GM18511 (cell line): ENCODE results near the gene PLEKHA7.

ENCODE experiments used
- ATAC-seq: cut with Tn5 transposase; IDR thresholded peaks from one replicate; pipeline ENCODE4 v1.9.1; 2021; ENCODE audit warnings: mild to moderate bottlenecking, moderate library complexity; ENCODE audit not compliant: unreplicated experiment

The PLEKHA7 gene

GRCh38 chr11:16815047-16815767, 199.0 kb downstream of the PLEKHA7 start:
- no peak for ATAC-seq

GRCh38 chr11:16814410-16815046, 199.7 kb downstream of the PLEKHA7 start:
- ATAC-seq: no peak

GRCh38 chr11:16813126-16813525, 201.1 kb downstream of the PLEKHA7 start:
- ATAC-seq: no peak

- ATAC-seq: no peak
Measured at GRCh38 chr11:16812274-16812673, 201.9 kb downstream of the PLEKHA7 start.

- no peak for ATAC-seq
Measured at GRCh38 chr11:16811136-16812020, 202.8 kb downstream of the PLEKHA7 start.

- ATAC-seq: no peak
Measured at GRCh38 chr11:16809886-16810668, 204.1 kb downstream of the PLEKHA7 start.

GRCh38 chr11:16807306-16807705, 206.9 kb downstream of the PLEKHA7 start:
- ATAC-seq: no peak

- no peak for ATAC-seq
Measured at GRCh38 chr11:16806791-16807190, 207.4 kb downstream of the PLEKHA7 start.

GRCh38 chr11:16805938-16806337, 208.3 kb downstream of the PLEKHA7 start:
- no peak for ATAC-seq

GRCh38 chr11:16804104-16804947, 209.9 kb downstream of the PLEKHA7 start:
- no peak for ATAC-seq

- ATAC-seq: no peak
Measured at GRCh38 chr11:16801288-16801980, 212.8 kb downstream of the PLEKHA7 start.

GRCh38 chr11:16800382-16800781, 213.8 kb downstream of the PLEKHA7 start:
- no peak for ATAC-seq

- ATAC-seq: no peak
Measured at GRCh38 chr11:16799890-16800289, 214.3 kb downstream of the PLEKHA7 start.

- ATAC-seq: no peak
Measured at GRCh38 chr11:16799221-16799620, 215.0 kb downstream of the PLEKHA7 start.

- no peak for ATAC-seq
Measured at GRCh38 chr11:16797776-16798175, 216.4 kb downstream of the PLEKHA7 start.

GRCh38 chr11:16796311-16796710, 217.9 kb downstream of the PLEKHA7 start:
- no peak for ATAC-seq

- no peak for ATAC-seq
Measured at GRCh38 chr11:16795146-16795545, 219.1 kb downstream of the PLEKHA7 start.

GRCh38 chr11:16794047-16794818, 220.0 kb downstream of the PLEKHA7 start:
- ATAC-seq: no peak

GRCh38 chr11:16793511-16793910, 220.7 kb downstream of the PLEKHA7 start:
- ATAC-seq: no peak
